Hematopoietic multipotent progenitor cell (in vitro differentiated cells): ENCODE data around the gene ARL6IP1. TPM values are rescaled to one million over a fixed set of nuclear protein-coding genes. Genes with fewer than 3 reads are reported as not detected.
A peak's percentile ranks its signal among the peaks of the same experiment; 100 is the strongest.
"Not testable (repeated sequence)": the region's sequence is repeated elsewhere in the genome, so short reads cannot be mapped to it uniquely, and the experiment has no call there.

Source experiments
- DNase-seq, 3 donors: peaks; one replicate each; pipeline ENCODE4 v3.0.0-alpha.2; 2011 to 2015; ENCODE audit warnings: low read depth in 2 of 3, low spot score in 2 of 3
- total RNA-seq: library from RNA; depleted of rRNA; stranded (reverse); fragments of >200 nt; gene quantifications from one replicate; pipeline ENCODE4 v1.2.3, GENCODE V29; 2012

ARL6IP1 gene
- total RNA-seq, 1 donor = 225 TPM

GRCh38 chr16:18767217-18767616, 34.1 kb downstream of the ARL6IP1 start:
- DNase-seq = peak in 2 of 3 donors; percentile 15 to 47

- not testable (repeated sequence) for DNase-seq
Observed at GRCh38 chr16:18762713-18763112, 38.6 kb downstream of the ARL6IP1 start.

- peak in 2 of 3 donors; percentile 7 to 33 for DNase-seq
Observed at GRCh38 chr16:18759598-18760520, 41.5 kb downstream of the ARL6IP1 start.

- not testable (repeated sequence) for DNase-seq
Observed at GRCh38 chr16:18757960-18758660, 43.2 kb downstream of the ARL6IP1 start.

GRCh38 chr16:18756639-18757038, 44.7 kb downstream of the ARL6IP1 start:
- DNase-seq = not testable (repeated sequence)

- DNase-seq = not testable (repeated sequence)
Observed at GRCh38 chr16:18742870-18743269, 58.5 kb downstream of the ARL6IP1 start.

Other genes starting within 250 kb of the ARL6IP1 start
- 77.3 TPM for gene NOMO2, start 239.5 kb downstream of the ARL6IP1 start, total RNA-seq
- gene RPS15A, start 11.2 kb downstream of the ARL6IP1 start, total RNA-seq = 4,875 TPM
- gene SMG1, start 124.9 kb upstream of the ARL6IP1 start, total RNA-seq = 75.4 TPM
- gene TMC7, start 182.4 kb upstream of the ARL6IP1 start, total RNA-seq = under 0.01 TPM